ENCODE results near the gene FBXW12.
"Not testable (repeated sequence)": the region's sequence is repeated elsewhere in the genome, so short reads cannot be mapped to it uniquely, and the experiment has no call there.

Gene FBXW12

GRCh38 chr3:48371651-48372376 is at the start of gene FBXW12:
FBXW12 (plus strand) TSS chr3:48372219; CDS start chr3:48372768, 549 bp downstream.
- DNase-seq: no peak

- not testable (repeated sequence) for DNase-seq
These were observed 40.1 kb upstream of the FBXW12 start for GRCh38 chr3:48331706-48332435.

- peak; percentile 48 for DNase-seq
These were observed 38.4 kb upstream of the FBXW12 start, which contains the start of gene SPINK8 for GRCh38 chr3:48333346-48334245. SPINK8 (minus strand) TSS chr3:48333661; CDS start chr3:48328341, 5,320 bp downstream.

- DNase-seq: no peak
These were observed 37.4 kb upstream of the FBXW12 start for GRCh38 chr3:48334605-48335004.

- peak; percentile 92 for DNase-seq
These were observed 36.7 kb upstream of the FBXW12 start for GRCh38 chr3:48335286-48335685.

- DNase-seq: peak; percentile 48
These were observed 34.5 kb upstream of the FBXW12 start for GRCh38 chr3:48337536-48337935.

- peak; percentile 55 for DNase-seq
These were observed 33.4 kb upstream of the FBXW12 start for GRCh38 chr3:48338635-48339034.

- DNase-seq: no peak
These were observed 28.6 kb upstream of the FBXW12 start for GRCh38 chr3:48343432-48343831.

GRCh38 chr3:48344867-48345507 is 27.0 kb upstream of the FBXW12 start:
- no peak for DNase-seq

- DNase-seq: no peak
These were observed 26.0 kb upstream of the FBXW12 start for GRCh38 chr3:48345946-48346572.

GRCh38 chr3:48347500-48347899 is 24.5 kb upstream of the FBXW12 start:
- no peak for DNase-seq

- no peak for DNase-seq
These were observed 19.5 kb upstream of the FBXW12 start for GRCh38 chr3:48352546-48352945.

- no peak for DNase-seq
These were observed 18.0 kb upstream of the FBXW12 start for GRCh38 chr3:48353987-48354386.

GRCh38 chr3:48356419-48356818 is 15.6 kb upstream of the FBXW12 start:
- no peak for DNase-seq

GRCh38 chr3:48361928-48362327 is 10.1 kb upstream of the FBXW12 start:
- no peak for DNase-seq

- DNase-seq: no peak
These were observed 7.2 kb upstream of the FBXW12 start for GRCh38 chr3:48364840-48365239.

- no peak for DNase-seq
These were observed 4.8 kb upstream of the FBXW12 start for GRCh38 chr3:48367201-48367600.

- DNase-seq: no peak
These were observed 2.2 kb upstream of the FBXW12 start for GRCh38 chr3:48369693-48370332.

GRCh38 chr3:48370333-48370713 is 1.7 kb upstream of the FBXW12 start:
- no peak for DNase-seq

GRCh38 chr3:48372377-48372770 is 355 bp downstream of the FBXW12 start:
- no peak for DNase-seq

- no peak for DNase-seq
These were observed 930 bp downstream of the FBXW12 start for GRCh38 chr3:48372862-48373435.
